HG02943 (cell line): ENCODE data around the gene IL4I1.
"Not testable (repeated sequence)": the region's sequence is repeated elsewhere in the genome, so short reads cannot be mapped to it uniquely, and the experiment has no call there.

Experiments
- ATAC-seq: cut with Tn5 transposase; IDR thresholded peaks from one replicate; pipeline ENCODE4 v1.9.1; 2021; ENCODE audit warnings: mild to moderate bottlenecking, low read depth, moderate library complexity; ENCODE audit not compliant: unreplicated experiment

The IL4I1 gene, protein sequence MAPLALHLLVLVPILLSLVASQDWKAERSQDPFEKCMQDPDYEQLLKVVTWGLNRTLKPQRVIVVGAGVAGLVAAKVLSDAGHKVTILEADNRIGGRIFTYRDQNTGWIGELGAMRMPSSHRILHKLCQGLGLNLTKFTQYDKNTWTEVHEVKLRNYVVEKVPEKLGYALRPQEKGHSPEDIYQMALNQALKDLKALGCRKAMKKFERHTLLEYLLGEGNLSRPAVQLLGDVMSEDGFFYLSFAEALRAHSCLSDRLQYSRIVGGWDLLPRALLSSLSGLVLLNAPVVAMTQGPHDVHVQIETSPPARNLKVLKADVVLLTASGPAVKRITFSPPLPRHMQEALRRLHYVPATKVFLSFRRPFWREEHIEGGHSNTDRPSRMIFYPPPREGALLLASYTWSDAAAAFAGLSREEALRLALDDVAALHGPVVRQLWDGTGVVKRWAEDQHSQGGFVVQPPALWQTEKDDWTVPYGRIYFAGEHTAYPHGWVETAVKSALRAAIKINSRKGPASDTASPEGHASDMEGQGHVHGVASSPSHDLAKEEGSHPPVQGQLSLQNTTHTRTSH

DNA sequence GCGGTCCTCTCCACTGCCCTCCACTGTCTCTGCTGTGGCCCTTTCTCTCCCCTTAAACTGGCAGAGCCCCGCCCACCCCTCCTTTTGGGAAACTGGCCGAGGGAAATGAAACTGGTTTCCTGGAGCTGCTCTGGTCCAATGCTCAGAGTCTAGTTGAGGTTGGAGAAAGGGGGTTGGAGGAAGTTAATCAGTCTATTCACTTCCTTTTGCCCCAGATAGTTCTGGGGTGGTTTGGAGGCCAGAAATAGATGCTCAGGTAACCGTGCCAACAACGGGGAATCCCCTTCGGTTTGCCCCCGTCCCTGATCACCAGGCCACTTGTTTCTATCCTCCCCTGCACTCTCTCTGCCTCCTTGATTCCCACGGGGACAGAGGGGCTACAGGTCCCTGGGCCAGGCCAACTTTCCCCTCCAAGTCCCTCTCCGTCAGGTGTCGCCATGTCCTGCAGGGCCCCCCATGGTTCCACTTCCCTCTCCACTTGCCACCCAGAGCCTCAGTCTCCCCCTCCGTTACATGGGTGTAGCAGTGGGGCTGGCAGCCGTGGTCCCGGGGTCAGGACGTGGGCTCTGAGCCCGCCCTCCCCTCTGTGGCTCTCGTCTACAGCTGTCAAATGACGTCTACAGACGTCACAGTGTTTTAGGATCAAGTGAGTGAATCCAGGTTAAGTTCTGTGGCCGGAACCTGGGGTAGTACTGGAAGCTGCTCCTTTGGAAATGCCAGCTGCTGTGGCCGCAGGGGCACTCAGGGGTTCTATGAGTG, at the start of gene IL4I1:
IL4I1 (minus strand) TSS at position 25 of the 759 bp plus-strand sequence. CDS start 727 bp downstream, outside the sequence.
- ATAC-seq: peak; percentile 56

DNA sequence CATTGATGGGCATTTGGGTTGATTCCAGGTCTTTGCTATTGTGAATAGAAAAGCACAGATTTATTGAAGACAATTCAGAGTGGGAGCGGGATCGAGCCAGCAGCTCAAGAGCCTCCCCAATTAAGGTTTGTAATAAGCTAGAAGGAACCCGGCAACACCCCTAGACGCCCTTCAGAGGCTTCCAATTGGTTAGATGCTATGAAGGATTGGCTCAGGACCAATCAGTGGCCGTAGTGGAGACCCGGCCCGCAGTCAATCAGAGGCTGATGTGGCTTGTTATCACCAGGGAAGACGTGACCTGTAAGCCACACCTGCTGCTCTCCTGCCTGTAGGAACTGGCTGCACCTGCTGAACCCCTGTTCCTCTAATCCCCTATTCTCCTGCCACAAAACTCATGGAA, 49.7 kb upstream of the IL4I1 start:
- ATAC-seq: no peak

DNA sequence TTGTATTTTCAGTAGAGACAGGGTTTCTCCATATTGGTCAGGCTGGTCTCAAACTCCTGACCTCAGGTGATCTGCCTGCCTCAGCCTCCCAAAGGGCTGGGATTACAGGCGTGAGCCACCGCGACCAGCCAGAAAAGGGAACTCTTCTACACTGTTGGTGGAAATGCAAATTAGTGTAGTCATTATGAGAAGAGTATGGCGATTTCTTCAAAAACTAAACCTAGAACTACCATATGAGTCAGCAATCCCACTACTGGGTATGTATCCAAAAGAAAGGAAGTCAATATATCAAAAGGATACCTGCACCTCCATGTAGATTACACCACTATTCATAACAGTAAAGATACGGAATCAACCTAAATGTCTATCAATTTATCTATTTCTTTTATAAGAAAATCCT, 47.9 kb upstream of the IL4I1 start:
- not testable (repeated sequence) for ATAC-seq

DNA sequence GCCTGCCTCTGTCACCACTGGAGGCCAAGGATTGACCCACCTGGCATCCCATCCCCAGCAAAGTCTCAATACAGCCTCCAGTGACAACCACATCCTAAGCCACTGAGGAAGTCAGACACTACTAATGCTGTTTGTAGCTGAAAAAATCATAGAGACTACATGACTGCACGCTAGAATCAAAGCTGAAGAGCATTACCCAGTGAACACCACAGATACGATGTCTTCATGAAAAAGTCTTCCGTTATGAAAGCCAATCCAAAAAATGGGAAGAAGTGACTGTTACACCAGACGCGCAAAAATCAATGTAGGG, 43.8 kb upstream of the IL4I1 start:
- ATAC-seq: no peak

DNA sequence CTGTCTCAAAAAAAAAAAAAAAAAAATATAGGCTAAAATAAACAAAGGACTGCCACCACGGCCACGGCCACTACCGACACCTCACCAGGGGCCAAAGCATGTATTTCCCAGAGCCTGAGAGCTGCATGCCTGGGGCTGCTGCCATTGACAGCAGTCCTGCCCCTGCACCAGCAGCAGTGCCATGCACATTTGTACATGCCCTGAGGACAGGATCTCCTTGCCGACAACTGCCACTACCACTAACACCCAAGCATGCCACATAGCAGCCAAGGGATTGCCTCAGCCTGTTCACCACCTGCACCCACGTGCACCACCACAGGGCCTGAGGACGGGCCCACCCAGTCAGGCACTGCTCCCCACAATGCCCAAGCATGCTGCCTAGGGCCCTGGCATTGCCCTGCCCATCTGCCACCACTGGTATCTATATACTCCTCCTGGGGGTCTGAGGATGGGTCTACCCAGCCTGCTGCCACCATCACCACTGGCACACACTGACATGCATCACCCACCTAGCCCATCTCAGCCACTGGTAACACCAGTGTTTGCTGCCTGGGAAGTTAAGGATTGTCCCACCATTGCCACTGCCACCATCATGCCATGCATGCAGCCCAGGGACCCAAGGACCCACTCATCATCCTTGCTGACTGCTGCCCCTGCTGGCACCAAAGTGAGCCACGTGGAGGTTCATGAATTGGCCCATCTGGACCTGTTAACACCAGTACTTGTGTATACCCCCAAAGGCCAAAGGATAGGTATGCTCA, 43.2 kb upstream of the IL4I1 start:
- ATAC-seq: no peak

DNA sequence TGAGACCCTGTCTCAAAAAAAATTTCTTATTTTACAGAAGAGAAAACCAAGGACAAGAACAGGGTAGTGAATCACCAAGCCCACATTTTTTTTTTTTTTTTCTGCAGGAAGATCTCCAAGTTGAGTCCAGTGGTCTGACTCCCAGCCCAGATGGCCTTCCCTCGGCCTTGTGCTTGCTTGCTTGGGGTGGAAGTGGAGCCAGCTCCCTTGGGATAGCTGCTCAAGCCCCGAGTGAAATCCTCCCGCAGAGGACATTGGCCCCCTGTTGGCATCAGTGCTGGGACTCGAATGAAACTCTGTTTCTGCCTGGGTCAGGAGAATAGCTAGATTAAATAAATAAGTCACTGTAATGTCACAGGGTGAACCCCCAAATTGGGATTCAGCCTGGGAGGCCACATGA, 42.0 kb upstream of the IL4I1 start:
- no peak for ATAC-seq

DNA sequence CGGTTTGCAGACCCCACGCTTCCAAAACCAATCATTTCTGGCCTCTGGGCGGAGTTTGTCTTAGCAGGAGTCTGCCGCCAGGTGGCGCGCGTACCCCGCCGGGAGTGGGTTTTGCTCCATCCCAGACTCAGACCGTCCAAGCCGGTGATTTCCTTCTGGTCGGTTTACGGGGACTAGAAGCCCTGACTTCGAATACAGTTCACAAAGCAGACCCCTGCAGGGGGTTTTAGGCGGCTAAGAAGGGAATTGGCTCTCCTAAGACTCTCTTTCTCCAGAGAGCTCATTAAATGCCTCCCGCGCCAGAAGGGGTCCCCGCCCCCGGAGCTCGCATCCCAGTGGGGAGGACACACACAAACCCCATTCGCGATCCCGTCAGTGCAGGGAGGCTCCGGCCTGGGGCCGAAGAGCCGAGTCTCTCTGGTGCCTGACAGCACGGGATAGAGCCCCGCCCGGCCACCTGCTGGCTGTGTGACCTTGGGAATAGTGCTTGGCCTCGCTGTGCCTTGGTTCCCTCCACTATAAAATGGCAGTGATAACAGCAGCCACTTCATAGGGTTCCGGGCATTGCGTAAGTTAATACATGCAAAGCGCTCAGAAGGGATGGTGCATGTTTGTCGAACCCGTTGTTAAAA, 41.2 kb upstream of the IL4I1 start:
- no peak for ATAC-seq

DNA sequence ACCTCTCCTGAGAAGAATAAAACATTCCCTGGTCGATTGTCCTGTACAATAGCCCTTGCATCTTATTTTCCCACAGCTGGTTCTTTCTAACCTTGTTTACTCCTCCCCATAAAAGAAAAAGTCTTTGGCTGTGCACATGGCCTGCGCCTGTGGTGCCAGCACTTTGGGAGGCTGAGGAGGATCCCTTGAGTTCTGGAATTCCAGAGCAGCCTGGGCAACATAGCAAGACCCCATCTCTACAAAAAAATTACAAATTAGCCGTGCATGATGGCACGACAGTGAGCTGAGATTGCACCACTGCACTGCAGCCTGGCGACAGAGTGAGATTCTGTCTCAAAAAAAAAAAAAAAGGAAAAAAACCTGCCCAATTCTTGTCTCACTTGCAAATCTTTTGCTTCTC, 39.9 kb upstream of the IL4I1 start:
- no peak for ATAC-seq

DNA sequence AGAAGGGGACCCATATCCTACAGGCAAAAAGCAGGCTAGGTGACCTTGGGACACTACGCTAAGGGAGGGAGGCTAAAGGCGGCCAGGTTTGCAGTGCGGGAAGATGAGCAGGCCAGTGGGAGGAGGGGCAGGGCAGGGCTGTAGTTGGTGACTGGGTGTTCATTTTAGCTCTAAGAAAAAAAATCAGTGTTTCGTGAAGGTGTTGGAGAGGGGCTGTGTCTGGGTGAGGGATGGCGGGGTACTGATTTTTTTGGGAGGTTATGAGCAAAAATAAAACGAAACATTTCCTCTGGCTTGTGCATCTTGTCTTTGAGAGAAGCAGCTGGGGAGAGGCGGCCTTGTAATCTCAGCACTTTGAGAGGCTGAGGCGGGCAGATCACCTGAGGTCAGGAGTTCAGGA, 37.0 kb upstream of the IL4I1 start:
- no peak for ATAC-seq

DNA sequence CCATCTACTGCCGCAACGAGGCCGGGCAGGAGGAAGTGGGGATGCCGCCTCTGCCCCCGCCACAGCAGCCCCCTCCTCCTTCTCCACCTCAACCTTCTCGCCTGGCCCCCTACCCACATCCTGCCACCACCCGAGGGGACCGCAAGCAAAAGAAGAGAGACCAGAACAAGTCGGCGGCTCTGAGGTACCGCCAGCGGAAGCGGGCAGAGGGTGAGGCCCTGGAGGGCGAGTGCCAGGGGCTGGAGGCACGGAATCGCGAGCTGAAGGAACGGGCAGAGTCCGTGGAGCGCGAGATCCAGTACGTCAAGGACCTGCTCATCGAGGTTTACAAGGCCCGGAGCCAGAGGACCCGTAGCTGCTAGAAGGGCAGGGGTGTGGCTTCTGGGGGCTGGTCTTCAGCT, 36.0 kb upstream of the IL4I1 start:
- ATAC-seq: no peak

DNA sequence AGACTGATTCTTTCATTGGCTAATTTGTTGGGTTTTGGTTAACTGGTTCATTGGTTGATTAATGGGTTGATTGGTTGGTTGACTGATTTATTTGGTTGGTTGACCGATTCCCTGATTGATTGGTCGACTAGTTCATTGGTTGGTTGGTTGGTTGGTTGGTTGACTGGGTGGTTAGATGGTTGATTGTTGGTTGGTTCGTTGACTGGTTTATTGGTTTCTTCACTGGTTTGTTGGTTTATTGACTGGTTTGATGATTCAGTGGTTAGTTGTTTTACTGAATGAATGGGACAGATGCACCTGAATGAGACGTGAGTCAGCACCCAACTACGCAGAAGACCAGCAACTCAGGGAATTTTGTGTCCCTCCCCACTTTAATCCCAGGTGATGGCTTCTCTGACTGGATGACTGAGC, 35.4 kb upstream of the IL4I1 start:
- ATAC-seq: no peak

DNA sequence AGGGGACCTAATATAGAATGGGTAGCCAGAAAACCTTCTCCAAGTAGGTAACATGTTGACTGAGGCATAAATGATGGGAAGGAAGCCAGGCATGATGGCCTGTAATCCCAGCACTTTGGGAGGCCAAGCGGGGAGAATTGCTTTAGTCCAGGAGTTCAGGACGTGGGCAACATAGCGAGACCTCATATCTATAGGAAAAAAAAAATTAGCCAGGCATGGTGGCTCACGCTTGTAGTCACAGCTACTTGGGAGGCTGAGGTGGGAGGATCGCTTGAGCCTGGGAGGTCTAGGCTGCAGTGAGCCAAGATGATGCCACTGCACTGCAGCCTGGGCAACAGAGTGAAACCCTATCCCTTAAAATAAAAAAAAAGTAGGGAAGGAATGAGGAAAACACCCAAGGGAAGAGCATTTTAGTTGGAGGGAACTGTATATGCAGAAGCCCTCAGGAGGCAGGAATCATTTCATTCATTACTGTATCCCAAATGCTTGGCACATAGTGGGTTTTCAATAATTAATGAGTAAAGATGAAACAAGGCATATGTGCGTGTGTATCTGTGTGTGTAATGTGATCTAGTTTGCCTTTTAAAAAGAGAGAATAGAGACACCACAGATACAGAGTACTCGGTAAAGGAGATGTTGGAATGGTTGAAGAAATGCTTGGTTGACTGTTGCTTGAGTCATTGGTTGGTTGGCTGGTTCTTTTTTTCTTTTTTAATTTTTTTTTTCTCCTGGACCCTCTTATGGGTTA, 34.8 kb upstream of the IL4I1 start:
- ATAC-seq: no peak

DNA sequence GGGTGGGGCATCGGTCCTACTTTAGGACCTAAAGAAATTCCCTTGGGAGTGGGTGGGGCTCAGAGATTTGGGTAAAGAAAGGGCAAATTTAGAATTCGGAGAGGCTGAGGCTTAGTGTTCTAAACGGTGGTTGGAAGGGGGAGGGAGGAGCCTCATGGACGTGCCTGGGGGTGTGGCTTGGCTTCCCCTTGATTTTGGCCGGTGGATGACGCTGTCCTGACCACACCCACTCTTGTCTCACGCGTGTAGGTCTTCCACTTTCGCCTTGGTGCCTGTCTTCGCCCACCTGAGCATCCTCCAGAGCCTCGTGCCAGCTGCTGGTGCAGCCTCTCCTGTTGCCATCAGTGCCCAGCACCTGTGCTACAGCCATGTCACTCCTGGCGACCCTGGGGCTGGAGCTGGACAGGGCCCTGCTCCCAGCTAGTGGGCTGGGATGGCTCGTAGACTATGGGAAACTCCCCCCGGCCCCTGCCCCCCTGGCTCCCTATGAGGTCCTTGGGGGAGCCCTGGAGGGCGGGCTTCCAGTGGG, 33.9 kb upstream of the IL4I1 start:
- no peak for ATAC-seq

DNA sequence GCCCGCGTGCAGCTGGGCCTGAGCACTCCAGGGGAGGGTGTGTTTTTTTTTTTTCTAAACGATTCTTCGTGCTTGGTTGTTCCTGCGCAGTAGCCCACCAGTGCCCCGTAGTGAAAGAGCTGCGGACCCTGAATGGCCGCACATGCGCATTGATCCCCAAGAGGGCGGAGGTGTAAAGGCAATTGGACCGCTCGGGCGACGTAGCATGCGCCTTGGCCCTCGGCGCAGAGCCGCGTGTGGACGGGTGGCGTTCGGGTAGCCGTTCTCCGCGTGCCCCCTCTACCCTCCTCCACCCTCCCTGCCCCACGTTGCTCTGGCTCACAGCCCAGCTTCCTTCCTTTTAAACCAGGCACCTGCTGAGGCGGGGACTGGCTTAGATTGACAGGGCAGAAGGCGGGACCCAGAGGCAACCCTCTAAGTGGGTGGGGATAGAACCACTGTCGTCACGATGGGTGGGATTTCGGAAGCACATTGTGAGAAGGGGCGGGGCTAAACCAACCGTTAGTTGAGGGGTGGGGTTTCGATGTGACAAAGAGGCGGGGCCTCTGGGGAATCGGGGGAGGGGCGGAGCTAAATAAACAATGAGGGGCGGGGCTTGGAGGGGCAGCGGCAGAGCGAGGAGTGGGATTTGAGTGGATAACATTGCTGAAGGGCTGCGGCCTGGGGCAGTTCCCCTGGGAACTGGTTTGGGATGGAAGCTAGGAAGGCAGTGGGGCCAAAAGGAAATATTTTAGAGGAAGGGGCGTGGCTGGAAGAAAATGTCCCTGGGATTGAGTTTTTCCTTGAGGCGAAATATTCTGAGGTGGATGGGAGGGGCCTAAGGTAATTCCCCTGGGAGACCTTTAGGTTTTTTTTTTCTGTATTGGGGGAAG, 33.2 kb upstream of the IL4I1 start:
- peak; percentile 55 for ATAC-seq

DNA sequence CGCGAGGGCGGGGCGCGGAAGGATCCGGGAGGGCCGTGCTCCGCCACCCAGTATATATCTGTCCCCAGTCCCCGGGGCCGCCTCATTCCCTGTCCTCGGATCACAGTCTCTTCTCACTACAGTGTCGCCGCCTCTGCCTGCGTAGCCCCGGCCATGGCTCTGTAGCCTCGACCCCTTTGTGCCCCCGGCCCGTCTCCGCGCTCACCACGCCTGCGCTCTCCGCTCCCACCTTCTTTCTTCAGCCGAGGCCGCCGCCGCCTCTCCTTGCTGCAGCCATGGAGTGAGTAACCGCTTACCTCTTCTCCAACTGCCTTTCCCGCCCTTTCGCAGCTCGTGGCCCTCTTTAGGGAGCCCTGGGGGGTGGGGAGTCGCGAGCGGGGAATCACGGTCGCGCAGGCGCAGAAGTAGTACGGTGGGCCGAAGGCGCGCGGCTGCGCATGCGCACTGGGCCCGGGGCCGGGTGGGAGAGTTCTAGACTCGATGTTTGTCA, 32.5 kb upstream of the IL4I1 start, which contains the start of the genes ATF5 and NUP62:
ATF5 (plus strand) TSS at position 85 of the 490 bp plus-strand sequence. CDS start 1,646 bp downstream, outside the sequence.
NUP62 (minus strand) TSS at position 384 of the 490 bp plus-strand sequence. CDS start 19,697 bp downstream, outside the sequence.
- peak; percentile 49 for ATAC-seq

DNA sequence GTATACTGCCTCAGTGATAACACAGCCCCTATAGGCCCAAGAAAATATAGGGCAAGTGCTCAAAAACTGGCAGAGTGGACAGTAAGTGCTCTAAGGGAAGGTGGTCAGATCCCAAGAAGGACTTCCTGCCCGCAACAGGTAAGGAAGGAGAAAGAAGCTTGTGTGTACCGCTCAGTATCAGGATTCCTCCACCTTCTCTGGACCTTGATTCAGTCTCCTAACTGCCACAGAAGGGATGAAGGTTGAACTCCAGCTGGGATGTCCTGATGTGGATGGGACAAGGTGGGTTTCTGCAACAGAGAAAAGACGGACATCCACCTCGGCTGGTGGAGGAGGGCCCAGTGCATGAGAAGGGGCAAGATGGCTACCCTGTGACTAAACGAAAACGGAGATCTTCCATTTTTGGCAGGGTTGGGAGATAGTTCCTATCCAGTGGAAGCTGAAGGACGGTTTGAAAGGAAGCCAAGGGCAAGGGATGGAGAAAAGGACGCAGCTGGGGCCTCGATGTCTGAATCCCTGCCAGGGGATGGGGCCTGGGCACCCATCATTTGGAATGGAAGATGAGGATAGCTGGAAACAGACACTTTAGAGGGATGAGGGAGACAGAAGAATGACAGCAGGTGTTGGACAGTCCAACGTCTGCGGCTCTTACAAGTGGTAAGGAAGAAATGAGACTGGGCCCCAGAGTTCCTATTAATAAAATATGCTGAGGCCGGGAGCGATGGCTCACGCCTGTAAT, 31.0 kb upstream of the IL4I1 start:
- no peak for ATAC-seq

DNA sequence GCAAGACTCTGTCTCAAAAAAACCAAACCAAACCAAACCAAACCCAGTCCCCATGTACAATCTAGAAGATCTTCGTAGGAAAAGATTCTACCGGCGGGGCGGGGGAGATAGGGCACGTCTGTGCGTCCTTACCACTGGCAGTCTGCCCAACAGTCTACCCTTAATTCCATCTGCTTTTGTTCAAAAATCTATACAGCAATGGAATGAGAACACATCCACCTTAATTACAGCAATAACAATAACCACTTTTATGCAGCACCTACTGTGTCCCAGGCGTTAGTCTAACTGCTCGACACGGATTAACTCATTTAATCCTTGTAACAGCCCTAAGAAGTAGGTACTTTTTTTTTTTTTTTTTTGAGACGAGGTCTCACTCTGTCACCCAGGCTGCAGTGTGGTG, 29.8 kb upstream of the IL4I1 start:
- no peak for ATAC-seq
